Stimulated activated CD4-positive, alpha-beta T cell treated with anti-CD3 and anti-CD28 coated beads, Interleukin-2, amount 100 ng/mL, for 4 hours (primary cell): Measurements from ENCODE around the gene CDKAL1.
"Not testable (repeated sequence)": the region's sequence is repeated elsewhere in the genome, so short reads cannot be mapped to it uniquely, and the experiment has no call there.

Source experiments
- DNase-seq: peaks from one replicate; pipeline ENCODE4 v3.0.0-alpha.2; 2020; ENCODE audit warnings: low read depth

CDKAL1 gene

DNA sequence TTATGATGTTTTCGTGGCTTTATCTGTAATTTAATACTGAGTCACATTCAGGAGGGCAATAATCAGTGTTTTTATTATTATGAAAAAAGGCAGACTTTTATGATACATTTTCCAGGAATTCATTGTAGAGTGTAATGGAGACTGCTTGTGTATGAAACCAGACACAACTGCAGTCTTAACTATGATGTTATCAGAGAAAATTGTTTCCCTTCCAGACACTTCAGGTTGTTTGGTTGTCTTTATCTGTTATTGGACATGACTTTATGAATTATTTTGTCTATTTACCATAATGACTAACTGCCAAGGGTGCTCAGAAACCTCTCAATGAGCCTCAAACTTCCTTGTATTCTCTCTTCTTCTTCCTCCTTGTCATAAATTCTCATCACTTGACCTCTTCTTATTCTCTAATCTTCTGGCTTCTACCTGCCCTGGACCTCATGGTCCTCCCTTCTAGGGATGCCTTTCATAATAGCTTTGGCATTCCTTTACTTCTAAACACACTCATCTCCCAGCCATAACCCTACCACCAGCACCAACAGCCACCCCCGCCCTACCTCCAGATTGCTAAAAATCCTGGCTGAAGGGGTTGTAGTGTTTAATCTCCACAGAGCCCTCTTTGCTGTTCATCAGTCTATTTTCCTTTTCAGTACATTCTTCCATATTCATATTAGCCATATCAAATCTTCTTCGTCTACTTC is 492.5 kb downstream of the CDKAL1 start:
- DNase-seq: no peak

DNA sequence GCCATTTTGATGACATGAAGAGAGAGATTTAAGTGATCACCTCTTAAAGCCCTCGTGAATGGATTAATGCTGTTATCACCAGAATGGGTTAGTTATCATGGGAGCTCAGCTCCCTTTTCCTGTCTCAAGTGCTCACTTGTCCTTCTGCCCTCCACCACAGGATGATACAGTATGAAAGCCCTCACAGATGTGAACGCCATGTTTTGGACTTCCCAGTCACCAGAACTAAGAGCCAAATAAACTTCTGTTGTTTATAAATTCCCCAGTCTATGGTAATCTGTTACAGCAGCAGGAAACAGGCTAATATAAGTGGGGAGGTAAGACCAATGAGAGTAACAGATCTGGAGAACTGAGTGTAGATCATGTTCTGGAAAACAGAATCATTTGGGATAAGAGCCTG is 493.2 kb downstream of the CDKAL1 start:
- no peak for DNase-seq

DNA sequence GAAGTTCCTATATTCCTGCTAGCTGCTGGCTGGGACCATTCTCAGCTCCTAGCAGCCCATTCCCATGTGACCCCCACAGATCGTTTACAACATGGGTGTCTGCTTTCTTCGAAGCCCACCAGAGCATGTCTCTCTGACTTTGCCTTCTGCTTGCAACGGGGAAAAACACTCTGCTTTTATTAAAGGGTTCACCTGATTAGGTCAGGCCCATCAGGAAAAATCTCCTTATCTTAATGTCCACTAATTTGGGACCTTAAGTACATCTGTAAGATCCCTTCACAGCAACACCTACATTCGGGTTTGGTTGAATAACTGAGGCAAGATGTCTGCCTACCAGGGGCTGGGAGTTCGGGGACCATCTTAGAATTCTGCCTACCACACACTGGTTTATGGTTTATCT is 496.9 kb downstream of the CDKAL1 start:
- no peak for DNase-seq

DNA sequence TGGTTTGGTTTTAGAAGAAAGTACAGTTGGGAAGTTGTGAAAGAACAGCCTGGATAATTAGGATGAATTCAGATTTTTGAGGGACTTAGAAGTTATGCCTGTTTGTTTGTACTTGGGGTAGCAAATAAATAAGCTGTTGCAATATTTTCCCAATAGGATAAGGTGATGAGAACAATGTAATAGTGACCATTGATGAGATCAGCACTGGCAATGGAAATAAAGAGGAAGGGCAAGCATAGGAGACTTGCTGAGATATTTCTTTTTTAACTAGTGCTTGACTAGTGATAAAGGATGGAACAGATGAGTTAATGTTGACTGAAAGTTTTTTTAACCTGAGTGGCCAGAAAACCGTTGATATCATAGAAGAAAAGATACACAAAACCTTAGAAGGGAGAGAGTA is 498.8 kb downstream of the CDKAL1 start:
- DNase-seq: no peak

DNA sequence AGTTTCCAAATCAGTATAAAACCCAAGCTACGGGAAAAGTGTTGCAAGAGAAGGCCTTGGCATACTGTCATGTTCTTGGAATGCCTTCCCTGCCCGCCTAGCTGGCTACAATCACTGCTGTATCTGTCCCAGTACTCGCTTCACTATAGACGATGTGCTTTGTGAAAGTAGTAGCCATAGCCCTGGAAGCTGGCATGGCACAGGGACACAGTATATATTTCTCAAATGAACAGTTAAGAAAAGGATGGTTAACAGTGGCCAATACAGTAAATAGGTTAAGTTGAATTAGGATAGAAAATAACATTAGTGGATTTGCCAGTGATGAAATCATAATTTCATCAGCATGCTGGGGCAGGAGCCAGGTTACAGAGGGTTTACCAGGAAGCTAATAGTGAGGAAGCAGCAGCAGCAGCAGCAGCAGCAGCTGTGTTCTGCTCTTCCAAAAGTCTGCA is 499.3 kb downstream of the CDKAL1 start:
- DNase-seq: no peak

DNA sequence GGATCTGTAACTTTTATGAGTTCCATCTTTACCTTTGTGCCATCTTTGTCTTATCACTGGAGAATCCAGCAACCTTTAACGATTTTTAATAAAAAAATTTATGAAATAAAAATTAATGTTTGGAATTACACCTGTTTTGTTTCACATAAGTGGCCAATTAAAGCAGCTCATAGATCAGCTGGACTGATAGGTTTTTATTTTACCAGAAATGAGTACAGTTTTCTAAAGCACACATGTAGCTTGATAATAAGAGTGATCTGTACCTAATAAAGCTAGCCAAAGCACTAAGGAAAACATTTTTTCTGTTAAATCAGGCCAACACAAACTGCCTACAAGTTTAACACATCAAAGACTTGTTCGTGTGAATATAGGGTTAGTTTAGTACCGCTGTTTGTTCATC is 500.1 kb downstream of the CDKAL1 start:
- no peak for DNase-seq

DNA sequence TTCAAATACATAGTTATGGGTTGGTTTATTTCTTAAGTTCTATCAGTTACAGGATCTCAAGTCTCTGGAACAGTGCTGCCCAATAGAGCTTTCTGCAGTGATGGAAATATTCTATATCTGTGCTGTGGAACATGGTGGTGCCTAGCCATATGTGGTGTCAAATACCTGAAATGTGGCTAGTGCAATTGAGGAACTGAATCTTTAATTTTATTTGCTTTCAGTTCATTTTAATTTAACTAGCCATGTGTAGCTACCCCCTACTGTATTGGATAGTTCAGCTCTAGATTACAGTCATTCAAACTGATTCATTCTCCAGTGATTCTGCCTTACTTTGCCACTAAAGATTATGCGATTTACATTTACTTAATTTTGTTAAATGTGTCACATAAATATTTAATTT is 503.2 kb downstream of the CDKAL1 start:
- DNase-seq: no peak

DNA sequence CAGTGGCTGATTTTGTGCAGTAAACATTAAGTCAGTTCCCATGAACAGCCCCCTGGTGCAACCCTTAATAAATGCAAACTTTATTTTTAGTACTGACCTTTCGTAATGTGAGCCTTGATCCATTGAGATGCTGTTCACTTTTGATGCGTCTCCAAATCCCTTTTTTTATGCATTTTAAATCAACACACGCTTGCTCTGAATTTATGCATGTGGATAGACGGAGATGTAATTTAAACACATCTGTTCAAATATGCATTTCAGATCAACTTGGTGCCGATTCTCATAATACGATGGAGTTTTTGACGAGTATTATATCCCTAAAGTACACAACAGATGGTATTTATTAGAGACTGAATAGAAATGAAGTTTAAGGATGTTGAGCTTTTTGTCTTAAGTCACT is 505.7 kb downstream of the CDKAL1 start:
- DNase-seq: no peak

DNA sequence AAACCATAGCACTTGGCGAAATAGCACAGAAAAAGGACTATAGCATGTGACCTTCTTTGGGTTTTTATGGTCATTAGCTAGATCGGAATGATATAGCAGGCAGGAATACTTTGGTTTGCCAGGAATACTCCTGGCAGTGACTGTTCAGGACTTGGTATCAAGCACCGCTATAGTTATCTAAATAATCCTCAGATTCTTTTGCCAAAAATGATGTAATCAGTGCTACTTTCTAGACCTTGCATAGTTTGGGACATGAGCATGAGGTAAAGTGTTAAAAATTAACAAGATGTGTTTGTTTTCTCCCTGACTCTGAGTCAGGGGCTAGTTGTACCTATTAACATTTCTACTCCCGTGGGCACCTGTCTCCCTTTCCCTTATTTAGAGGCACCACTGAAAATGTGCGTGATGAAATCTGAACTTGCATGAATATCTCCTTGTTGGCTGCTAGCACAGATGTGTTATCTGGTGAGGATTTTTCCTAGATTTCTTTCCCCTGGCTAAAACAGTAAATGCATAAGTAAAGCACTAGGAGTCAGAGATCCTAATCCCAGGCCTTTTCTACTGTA is 511.0 kb downstream of the CDKAL1 start:
- DNase-seq: no peak

DNA sequence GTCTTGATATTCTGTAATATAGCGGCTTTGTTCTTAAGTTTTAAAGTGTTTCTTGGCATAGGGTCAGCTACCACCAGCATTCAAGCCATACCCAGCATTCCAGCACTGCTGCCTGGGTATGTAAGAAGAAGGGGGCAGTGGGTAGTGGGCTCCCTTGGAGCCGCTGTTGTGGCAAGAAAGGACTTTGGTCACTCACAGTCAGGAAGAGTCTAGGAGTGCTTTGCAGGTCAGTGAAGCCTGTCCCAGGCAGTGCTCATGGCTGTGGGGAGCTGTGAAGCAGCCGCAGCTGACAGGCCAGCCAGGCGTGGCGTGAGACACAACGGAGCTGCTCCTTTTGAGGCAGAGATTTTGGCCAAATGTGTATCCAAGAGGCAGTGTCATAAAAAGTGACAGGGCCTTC is 512.0 kb downstream of the CDKAL1 start:
- no peak for DNase-seq

DNA sequence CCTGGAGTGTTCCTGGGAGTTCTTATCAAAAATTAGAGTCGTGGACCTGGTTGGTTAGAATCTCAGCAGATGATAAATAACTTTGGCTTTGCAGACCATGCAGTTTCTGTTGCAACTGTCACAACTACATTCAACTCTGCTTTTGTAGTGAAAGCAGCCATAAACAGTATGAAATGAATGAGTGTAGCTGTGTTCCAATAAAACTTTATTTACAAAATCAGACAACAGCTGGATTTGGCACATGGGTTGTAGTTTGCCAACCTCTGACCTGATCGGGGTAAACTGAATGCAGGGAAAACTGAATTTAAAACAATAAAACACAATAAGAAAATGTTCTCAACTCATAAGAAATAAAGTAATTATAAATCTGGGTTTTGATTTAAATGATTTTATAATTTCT is 513.8 kb downstream of the CDKAL1 start:
- DNase-seq: no peak

DNA sequence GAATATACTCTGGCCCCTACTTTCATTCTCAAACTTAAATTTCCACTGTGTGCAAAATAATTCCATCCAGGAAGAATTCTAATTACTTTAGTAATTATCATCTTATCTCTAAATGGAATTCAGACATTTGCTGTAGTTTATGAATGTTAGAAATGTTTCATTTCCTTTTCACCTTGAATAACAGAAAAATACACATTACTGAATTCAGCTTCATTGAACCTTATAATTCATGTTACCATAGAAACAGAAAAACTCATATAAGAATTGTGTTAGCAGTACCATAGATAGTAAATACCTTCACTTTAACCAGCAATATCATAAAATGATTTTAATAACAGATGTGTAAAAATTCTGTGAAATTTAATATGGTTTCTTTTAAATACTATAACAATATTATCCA is 514.9 kb downstream of the CDKAL1 start:
- DNase-seq: no peak

DNA sequence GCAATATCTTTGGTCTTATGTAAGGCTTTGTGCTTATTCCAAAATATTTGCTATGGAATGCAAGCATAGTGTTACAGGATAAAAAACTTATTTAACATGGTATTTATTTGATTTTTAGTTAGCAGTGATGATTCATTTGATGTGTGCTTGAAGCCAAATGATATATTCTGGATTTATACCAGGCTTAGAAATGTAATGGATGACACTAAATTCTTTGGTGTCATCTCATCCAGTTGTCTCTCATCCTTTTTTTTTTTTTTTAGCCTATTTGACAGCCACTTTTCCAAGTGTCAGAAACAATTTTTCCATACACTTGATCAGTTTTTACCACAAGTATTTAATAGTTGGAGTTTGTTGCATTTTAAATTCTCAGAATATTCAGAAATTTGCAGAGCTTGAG is 515.3 kb downstream of the CDKAL1 start:
- DNase-seq: no peak

DNA sequence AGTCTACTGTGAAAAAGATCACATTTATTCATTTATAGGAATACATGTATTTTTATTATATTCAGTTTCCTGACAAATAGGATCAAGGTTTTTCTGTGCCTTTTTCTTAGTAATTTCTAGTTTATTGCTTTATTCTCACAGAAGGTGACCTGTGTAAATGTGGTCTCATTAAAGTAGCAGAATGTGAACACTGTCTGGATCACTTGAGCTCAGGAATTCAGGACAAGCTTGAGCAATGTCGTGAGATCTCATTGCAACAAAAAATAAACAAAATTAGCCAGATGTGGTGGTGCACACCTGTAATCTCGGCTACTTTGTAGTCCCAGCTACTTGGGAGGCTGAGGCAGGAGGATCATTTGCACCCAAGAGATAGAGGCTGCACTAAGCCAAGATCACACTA is 516.7 kb downstream of the CDKAL1 start:
- DNase-seq: no peak

DNA sequence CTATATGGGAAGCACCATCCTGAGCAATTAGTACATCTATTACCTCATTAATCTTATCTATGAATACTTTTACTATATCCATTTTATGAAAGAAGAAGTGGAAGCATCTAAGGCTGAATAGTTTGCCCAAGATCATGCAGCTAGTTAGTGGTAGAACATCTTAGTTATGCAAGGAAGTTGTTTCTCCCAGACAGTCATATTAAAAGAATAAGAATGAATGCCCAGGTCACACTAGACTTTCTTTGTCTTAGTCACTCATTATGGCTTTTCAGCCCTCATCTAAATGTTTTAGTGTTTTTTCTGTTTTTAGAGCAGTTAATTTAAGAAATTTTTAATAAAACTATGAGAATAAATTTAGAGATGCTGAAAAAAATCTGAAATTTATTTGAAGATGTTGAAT is 517.5 kb downstream of the CDKAL1 start:
- no peak for DNase-seq

DNA sequence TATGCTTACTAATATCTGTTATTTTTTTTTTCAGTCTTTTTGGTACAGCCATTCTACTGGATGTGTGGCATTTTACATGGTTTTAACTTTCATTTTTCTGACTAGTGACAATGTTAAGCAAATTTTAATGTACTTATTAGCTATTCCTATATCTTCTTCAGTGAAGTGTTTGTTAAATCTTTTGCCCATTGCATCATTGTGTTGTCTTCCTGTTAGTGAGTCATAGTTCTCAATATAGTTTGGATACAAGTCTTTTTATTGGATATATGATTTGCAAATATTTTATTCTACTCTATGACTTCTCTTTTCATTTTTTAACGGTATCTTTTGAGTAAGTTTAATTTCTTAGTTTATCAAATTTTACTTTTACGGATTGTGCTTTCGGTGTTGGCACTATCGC is 519.4 kb downstream of the CDKAL1 start:
- DNase-seq: no peak

DNA sequence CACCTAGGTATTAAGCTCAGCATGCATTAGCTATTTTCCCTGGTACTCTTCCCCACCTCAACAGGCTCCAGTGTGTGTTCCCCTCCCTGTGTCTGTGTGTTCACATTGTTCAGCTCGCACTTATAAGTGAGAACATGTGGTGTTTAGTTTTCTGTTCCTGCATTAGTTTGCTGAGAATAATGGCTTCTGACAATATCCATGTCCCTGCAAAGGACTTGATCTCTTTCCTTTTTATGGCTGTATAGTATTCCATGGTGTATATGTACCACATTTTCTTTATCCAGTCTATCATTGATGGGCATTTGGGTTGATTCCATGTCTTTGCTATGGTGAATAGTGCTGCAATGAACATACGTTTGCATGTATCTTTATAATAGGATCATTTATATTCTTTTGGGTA is 521.2 kb downstream of the CDKAL1 start:
- DNase-seq: not testable (repeated sequence)

DNA sequence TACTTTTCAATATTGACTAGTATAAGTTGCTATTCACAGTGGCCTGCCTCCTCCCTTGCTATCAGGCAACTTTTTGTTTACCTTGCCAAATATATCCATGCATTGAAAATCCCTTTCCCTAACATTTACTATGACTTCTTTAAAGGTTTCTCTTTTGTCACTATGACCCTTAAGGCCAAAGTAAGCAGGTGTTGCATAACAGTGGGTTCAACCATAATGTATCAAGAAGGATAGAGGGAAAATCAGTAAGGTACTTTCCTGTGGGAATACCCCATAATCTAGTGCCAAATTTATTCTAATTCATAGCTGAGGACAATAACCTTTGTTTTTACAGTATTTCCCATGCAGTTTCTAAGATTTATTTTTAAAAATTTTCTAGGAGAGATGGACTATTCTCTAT is 527.6 kb downstream of the CDKAL1 start:
- DNase-seq: no peak

DNA sequence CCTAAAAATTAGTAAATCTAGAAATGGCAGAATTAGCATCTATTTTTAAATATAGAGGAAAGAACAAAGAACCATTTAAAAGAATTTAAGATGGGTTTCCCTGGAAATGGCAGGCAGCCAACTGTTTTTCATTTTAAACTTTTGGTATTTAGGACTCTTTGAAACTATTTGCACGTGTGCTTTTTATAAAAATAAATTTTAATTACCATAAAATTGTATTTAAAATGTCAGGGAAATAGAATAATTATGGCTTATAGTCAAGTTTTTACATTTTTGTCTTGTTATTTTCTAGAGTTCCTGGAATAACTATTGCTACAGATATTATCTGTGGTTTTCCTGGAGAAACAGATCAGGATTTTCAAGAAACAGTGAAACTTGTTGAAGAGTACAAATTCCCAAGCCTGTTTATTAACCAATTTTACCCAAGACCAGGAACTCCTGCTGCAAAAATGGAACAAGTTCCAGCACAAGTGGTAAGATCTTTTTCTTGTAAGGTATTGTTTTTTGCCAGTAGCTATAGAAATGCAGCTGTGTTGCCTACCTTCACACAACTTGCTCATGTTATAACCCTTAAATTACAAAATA is 530.6 kb downstream of the CDKAL1 start:
- no peak for DNase-seq

DNA sequence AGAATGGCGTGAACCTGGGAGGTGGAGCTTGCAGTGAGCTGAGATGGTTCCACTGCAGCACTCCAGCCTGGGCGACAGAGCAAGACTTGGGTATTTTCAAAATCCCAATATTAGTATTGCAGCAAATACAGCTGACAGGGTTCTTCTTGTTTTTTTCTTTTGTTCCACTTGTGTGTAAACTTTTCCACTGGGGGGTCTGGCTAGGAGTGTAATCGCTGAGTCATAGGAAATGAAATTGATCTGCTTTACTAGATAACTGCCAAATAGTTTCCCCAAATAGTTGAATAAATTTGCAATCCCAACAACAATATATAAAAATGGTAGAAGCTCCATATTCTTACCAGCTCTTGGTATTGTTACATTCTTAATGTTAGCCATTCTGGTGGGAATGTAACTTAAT is 533.3 kb downstream of the CDKAL1 start:
- no peak for DNase-seq

DNA sequence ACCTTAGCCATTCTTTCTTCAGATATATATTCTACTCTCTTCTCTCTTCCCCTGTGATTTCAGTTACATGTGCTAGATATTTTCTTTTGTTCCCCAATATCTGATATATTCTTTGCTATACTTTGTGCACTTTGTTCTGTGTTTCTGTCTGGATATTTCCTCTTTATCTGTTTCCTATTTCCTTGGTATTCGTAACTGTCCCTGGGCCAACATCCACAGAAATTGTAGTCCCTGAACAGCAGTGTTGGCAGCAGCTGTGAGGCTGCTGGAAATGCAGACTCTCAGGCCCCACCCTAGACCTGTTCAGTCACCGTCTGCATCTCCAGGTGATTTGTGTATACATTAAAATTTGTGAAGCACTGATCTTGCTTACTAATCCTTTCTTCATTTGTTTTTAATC is 536.4 kb downstream of the CDKAL1 start:
- no peak for DNase-seq

DNA sequence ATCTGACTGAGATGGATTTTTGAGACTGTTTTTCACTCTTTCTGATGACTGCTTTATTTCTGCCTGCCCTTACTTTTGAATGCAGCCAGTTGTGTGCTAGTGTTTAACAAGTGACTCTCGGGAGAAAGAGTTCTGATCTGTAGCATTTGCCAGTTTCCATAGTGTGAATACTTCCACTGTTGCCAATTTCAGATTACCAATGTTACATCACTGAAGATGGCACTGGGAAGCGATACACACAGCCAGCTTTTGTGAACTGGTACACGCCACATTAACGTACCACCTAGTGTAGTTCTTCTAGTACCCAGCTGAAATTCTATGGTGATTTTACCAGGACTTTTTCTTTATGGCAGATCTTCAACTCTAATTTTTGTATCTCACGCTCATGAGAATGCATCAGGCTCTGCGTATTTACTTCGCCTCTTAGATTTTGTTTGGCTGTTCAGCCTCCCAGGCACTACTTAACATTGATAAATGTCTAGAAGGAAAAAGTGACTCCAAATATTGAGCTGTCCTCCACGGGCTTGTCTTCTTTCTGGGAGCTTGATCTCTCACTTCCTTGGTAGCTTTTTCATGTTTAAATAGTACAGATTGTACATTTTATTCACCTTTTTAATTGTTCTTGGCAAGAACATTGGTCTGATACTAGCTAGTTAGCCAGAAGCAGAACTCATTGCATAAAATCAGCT is 537.7 kb downstream of the CDKAL1 start:
- DNase-seq: no peak

DNA sequence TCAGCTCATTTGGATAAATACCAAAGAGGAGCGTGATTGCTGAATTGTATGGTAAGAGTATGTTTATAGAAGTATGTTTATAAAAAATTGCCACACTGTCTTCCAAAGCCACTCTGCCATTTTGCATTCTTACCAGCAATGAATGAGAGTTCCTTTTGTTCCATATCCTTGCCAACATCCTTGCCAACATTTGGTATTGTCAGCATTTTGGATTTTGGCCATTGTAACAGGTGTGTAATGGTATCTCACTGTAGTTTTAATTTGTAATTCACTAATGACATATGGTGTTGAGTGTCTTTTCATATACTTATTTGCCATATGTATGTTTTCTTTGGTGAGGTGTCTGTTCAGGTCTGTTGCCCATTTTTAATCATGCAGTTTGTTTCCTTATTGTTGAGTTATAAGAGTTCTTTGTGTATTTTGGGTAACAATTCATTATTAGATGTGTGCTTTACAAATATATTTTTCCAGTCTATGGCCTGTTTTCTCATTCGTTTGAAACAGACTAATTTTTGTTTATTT is 539.1 kb downstream of the CDKAL1 start:
- DNase-seq: no peak
